AG09309 (cell line): ENCODE data around the gene TFF1.

Experiments
- DNase-seq: peaks from one replicate; pipeline ENCODE4 v3.0.0-alpha.2; 2010; ENCODE audit warnings: low read depth
- H3K4me3 ChIP-seq: 2 replicates; pipeline ENCODE4 v1.5.1; 2011; ENCODE audit warnings: mild to moderate bottlenecking, low read depth, low read length, moderate library complexity; ENCODE audit not compliant: control insufficient read depth
- TF ChIP-seq, protein P1 (sequence below): IDR thresholded peaks from 2 replicates; pipeline ENCODE4 v1.5.1; 2011; ENCODE audit warnings: mild to moderate bottlenecking, low read depth, low read length, inconsistent platforms; ENCODE audit not compliant: insufficient read depth, control insufficient read depth; ENCODE audit errors: missing control alignments

TFF1 gene

DNA sequence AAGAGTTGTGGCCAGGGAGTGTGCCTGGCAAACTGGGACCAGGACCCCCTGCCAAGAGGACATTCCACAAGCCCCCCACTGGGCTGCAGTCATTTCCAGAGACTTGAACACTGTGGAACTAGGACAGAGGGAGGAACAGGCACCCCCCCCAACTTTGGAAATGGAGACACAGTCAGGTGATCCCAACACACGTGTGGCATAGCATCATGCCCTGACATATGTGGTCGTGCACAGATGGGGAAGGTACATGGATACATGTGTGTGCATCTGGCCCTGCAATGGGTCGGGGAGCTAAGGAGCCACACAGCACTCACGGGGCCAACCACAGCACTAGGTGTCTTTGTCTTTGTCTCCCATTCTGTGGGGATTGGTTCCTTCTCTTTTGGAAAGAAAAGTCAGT, 44.5 kb downstream of the TFF1 start:
- TF ChIP-seq, protein P1, sequence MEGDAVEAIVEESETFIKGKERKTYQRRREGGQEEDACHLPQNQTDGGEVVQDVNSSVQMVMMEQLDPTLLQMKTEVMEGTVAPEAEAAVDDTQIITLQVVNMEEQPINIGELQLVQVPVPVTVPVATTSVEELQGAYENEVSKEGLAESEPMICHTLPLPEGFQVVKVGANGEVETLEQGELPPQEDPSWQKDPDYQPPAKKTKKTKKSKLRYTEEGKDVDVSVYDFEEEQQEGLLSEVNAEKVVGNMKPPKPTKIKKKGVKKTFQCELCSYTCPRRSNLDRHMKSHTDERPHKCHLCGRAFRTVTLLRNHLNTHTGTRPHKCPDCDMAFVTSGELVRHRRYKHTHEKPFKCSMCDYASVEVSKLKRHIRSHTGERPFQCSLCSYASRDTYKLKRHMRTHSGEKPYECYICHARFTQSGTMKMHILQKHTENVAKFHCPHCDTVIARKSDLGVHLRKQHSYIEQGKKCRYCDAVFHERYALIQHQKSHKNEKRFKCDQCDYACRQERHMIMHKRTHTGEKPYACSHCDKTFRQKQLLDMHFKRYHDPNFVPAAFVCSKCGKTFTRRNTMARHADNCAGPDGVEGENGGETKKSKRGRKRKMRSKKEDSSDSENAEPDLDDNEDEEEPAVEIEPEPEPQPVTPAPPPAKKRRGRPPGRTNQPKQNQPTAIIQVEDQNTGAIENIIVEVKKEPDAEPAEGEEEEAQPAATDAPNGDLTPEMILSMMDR = no peak
- no peak overlapping the region for H3K4me3 ChIP-seq
- DNase-seq = no peak

- H3K4me3 ChIP-seq = no peak overlapping the region
- TF ChIP-seq, protein P1 = no peak
- DNase-seq = no peak
These were observed 45.1 kb downstream of the TFF1 start for GRCh38 chr21:42321231-42321630.

GRCh38 chr21:42320791-42321190, 45.5 kb downstream of the TFF1 start:
- DNase-seq = no peak
- TF ChIP-seq, protein P1 = no peak
- no peak overlapping the region for H3K4me3 ChIP-seq

- no peak overlapping the region for H3K4me3 ChIP-seq
- TF ChIP-seq, protein P1 = no peak
- DNase-seq = no peak
These were observed 46.3 kb downstream of the TFF1 start for GRCh38 chr21:42319851-42320572.

DNA sequence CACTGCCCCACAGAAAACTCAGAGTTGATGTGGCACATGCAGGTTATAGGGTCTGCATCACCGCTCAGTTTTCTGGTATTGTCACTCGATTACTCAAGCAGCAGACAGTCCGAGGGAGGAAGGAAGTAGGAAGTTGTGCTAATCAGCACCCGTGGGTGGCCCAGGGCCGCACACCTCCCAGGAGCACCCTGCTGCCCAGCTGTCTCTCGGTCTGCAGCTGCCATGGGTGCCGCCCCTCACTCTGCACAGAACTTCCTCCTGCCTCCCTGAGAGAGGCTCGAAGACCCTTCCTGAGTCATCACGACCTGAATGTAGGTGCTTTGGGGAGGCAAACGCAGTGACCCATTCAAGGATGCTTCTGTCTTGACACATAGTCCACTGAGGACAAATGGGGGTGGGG, 47.0 kb downstream of the TFF1 start:
- no peak overlapping the region for H3K4me3 ChIP-seq
- TF ChIP-seq, protein P1 = no peak
- no peak for DNase-seq

DNA sequence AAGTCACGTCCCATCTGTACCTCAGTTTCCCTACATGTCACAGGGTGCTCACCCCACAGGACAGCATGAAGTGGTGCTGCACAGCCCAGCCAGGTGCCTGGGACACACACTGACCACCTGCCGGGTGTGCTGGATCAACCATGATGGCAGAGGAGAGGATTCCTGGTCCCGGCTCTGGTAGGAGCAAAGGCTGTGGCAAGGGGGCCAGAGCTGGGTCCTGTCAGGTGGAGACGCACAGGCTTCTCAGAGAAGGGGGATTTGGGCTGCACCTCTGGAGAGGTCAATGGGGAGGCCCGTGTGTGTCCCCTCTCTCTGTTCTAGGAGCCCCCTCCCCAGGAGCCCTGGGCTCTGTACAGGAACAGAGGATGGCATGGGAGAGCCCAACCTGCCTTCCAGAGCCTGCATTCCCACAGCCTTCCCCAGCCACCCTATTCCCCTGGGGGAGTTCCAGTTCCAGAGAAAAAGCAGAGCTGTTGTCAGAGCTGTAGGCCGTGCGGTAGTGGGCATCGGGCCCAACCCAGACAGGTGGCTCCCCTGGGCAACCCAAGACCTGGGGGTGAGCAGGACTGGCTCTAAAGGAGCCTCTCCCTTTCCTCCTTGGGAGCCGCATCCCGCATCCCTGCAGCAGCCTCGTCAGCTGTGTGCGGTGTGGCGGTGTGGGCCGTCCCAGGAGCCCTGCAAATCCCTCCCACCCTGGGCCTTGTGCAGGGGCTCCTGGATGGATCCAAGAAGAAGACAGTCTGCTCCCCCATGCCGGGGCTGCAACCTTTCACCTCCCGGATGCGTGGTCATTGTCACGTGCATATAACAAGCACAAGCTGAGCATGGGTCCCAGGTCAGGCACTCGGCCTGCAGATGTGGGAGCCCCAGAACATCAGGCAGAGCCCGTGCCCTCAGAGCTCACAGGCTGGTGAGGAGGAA, 48.2 kb downstream of the TFF1 start:
- H3K4me3 ChIP-seq = no peak overlapping the region
- no peak for DNase-seq
- TF ChIP-seq, protein P1 = no peak
